ENCODE measurements around the gene PTCD1. TPM values are rescaled to one million over a fixed set of nuclear protein-coding genes. Genes with fewer than 3 reads are reported as not detected.

The PTCD1 gene
- total RNA-seq, 1 donor from 2014 or later: 5.4 TPM

- Mint-ChIP-seq H3K9me3 (ENCODE audit: low read depth) (no peaks in the 10 kb centered on the region), H3K27me3 (ENCODE audit: low read depth) (no peaks in the 10 kb centered on the region), H3K4me3 (ENCODE audit: unreplicated experiment) (no peak overlapping the region), H3K36me3 (ENCODE audit: low read depth) (peaks cover 27% of the 10 kb centered on the region), H3K4me1 (ENCODE audit: low read depth) (no peaks in the 10 kb centered on the region), H3K27ac (ENCODE audit: unreplicated experiment) (no peak overlapping the region)
- no peak for DNase-seq (ENCODE audit: low spot score)
- TF ChIP-seq, protein P1, sequence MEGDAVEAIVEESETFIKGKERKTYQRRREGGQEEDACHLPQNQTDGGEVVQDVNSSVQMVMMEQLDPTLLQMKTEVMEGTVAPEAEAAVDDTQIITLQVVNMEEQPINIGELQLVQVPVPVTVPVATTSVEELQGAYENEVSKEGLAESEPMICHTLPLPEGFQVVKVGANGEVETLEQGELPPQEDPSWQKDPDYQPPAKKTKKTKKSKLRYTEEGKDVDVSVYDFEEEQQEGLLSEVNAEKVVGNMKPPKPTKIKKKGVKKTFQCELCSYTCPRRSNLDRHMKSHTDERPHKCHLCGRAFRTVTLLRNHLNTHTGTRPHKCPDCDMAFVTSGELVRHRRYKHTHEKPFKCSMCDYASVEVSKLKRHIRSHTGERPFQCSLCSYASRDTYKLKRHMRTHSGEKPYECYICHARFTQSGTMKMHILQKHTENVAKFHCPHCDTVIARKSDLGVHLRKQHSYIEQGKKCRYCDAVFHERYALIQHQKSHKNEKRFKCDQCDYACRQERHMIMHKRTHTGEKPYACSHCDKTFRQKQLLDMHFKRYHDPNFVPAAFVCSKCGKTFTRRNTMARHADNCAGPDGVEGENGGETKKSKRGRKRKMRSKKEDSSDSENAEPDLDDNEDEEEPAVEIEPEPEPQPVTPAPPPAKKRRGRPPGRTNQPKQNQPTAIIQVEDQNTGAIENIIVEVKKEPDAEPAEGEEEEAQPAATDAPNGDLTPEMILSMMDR (IDR thresholded peaks at IDR 0.05): no peak
These were observed 10.7 kb upstream of the PTCD1 start for GRCh38 chr7:99449326-99449725.

- no peaks in the 10 kb centered on the region for H3K4me1 Mint-ChIP-seq (ENCODE audit: low read depth)
- H3K27ac Mint-ChIP-seq (ENCODE audit: unreplicated experiment): no peak overlapping the region
- no peaks in the 10 kb centered on the region for H3K27me3 Mint-ChIP-seq (ENCODE audit: low read depth)
- no peaks in the 10 kb centered on the region for H3K9me3 Mint-ChIP-seq (ENCODE audit: low read depth)
- DNase-seq (ENCODE audit: low spot score): no peak
- H3K36me3 Mint-ChIP-seq (ENCODE audit: low read depth): peaks cover 24% of the 10 kb centered on the region
- TF ChIP-seq, protein P1 (IDR thresholded peaks at IDR 0.05): no peak
- H3K4me3 Mint-ChIP-seq (ENCODE audit: unreplicated experiment): no peak overlapping the region
These were observed 10.3 kb upstream of the PTCD1 start for GRCh38 chr7:99448855-99449254.

DNA sequence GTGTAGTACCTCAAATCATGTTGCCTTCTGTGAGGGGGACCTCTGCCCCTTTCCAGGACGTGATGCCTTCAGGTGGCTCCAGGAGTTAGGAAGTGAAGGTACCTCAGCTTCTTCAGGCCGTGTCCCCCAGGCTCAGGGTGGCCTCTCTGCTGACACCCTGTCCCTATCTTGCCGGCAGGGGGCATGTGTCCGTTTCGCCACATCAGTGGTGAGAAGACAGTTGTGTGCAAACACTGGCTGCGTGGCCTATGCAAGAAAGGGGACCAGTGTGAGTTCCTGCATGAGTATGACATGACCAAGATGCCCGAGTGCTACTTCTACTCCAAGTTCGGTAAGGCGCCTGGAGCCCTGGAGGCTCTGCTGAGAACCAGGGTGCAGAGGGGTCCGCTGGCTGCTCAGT is 9.3 kb upstream of the PTCD1 start:
- Mint-ChIP-seq H3K9me3 (ENCODE audit: low read depth) (no peaks in the 10 kb centered on the region), H3K27me3 (ENCODE audit: low read depth) (no peaks in the 10 kb centered on the region), H3K36me3 (ENCODE audit: low read depth) (peaks cover 23% of the 10 kb centered on the region), H3K27ac (ENCODE audit: unreplicated experiment) (no peak overlapping the region), H3K4me1 (ENCODE audit: low read depth) (peaks cover 4% of the 10 kb centered on the region), H3K4me3 (ENCODE audit: unreplicated experiment) (no peak overlapping the region)
- no peak for DNase-seq (ENCODE audit: low spot score)
- TF ChIP-seq, protein P1 (IDR thresholded peaks at IDR 0.05): no peak

GRCh38 chr7:99446096-99446495 is 7.5 kb upstream of the PTCD1 start:
- DNase-seq (ENCODE audit: low spot score): no peak
- Mint-ChIP-seq H3K27me3 (ENCODE audit: low read depth) (no peaks in the 10 kb centered on the region), H3K4me1 (ENCODE audit: low read depth) (peaks cover 20% of the 10 kb centered on the region), H3K4me3 (ENCODE audit: unreplicated experiment) (no peak overlapping the region), H3K36me3 (ENCODE audit: low read depth) (peaks cover 26% of the 10 kb centered on the region), H3K27ac (ENCODE audit: unreplicated experiment) (peak overlapping the region; percentile 45), H3K9me3 (ENCODE audit: low read depth) (no peaks in the 10 kb centered on the region)
- TF ChIP-seq, protein P1 (IDR thresholded peaks at IDR 0.05): no peak

GRCh38 chr7:99440195-99440594 is 1.6 kb upstream of the PTCD1 start:
- Mint-ChIP-seq H3K4me1 (ENCODE audit: low read depth) (peaks cover 46% of the 10 kb centered on the region), H3K27ac (ENCODE audit: unreplicated experiment) (peak overlapping the region; percentile 92)

More at GRCh38 chr7:99440195-99440594, 1.6 kb upstream of the PTCD1 start:
- TF ChIP-seq, protein P1 (IDR thresholded peaks at IDR 0.05): no peak
- Mint-ChIP-seq H3K36me3 (ENCODE audit: low read depth) (peaks cover 13% of the 10 kb centered on the region), H3K9me3 (ENCODE audit: low read depth) (no peaks in the 10 kb centered on the region), H3K27me3 (ENCODE audit: low read depth) (no peaks in the 10 kb centered on the region), H3K4me3 (ENCODE audit: unreplicated experiment) (peak overlapping the region; percentile 99)
- DNase-seq (ENCODE audit: low spot score): no peak

Data from chondrocyte (in vitro differentiated cells).